HepG2 (cell line): ENCODE measurements around the gene FRMD4A.

Experiments
- ARNTL ChIP-seq: sonication (generic); formaldehyde crosslinking; IDR thresholded peaks from 2 replicates; pipeline ENCODE4 v1.4.0; 2020; ENCODE audit warnings: mild to moderate bottlenecking, missing genetic modification reagents
- CEBPB ChIP-seq: IDR thresholded peaks from 2 replicates; pipeline ENCODE4 v1.6.1; 2011; ENCODE audit warnings: low read depth, low read length, improper control_type of control experiment, borderline replicate concordance
- CTCF ChIP-seq: sonication (generic); formaldehyde crosslinking; IDR thresholded peaks from 2 replicates; pipeline ENCODE4 v1.5.0; 2020; ENCODE audit warnings: mild to moderate bottlenecking, missing genetic modification reagents, moderate library complexity
- EZH2 ChIP-seq: conservative IDR thresholded peaks from 2 replicates; pipeline ENCODE4 v1.6.1; 2012; ENCODE audit warnings: mild to moderate bottlenecking, low read depth, low read length, moderate library complexity
- HBP1 ChIP-seq: IDR thresholded peaks from 2 replicates; pipeline ENCODE4 v1.6.1; 2016; ENCODE audit warnings: low read depth, control low read depth
- MLX ChIP-seq: IDR thresholded peaks from 2 replicates; pipeline ENCODE4 v1.6.1; 2016
- MYC ChIP-seq: sonication (generic); formaldehyde crosslinking; IDR thresholded peaks from 2 replicates; pipeline ENCODE4 v1.9.0; 2021; ENCODE audit warnings: missing genetic modification reagents, borderline replicate concordance
- NCOR1 ChIP-seq: fragments of 200-600 bp; sonication (generic); IDR thresholded peaks from 2 replicates; pipeline ENCODE4 v1.7.0; 2017; ENCODE audit warnings: antibody characterized with exemption, low read length, borderline replicate concordance
- SMC3 ChIP-seq: IDR thresholded peaks from 2 replicates; pipeline ENCODE4 v1.6.1; 2011; ENCODE audit warnings: low read length, improper control_type of control experiment
- SNRNP70 ChIP-seq: fragments of 200-400 bp; formaldehyde crosslinking; IDR thresholded peaks from 2 replicates; pipeline ENCODE4 v1.6.1; 2017; ENCODE audit warnings: mild to moderate bottlenecking, low read depth, low read length, moderate library complexity
- SOX6 ChIP-seq, 2 experiments: fragments of 450-650 bp in 1 of 2; sonication (generic) in 1 of 2; formaldehyde crosslinking in 1 of 2; IDR thresholded peaks; 2 replicates each; pipeline versions ENCODE4 v1.4.0 to v1.6.1; 2017 to 2020; ENCODE audit warnings: antibody characterized with exemption in 1 of 2, mild to moderate bottlenecking in 1 of 2, missing genetic modification reagents in 1 of 2
- TFDP2 ChIP-seq: sonication (generic); formaldehyde crosslinking; IDR thresholded peaks from 2 replicates; pipeline ENCODE4 v1.4.0; 2020; ENCODE audit warnings: missing genetic modification reagents
- ZNF816 ChIP-seq: sonication (generic); formaldehyde crosslinking; IDR thresholded peaks from 2 replicates; pipeline ENCODE4 v1.8.0; 2022; ENCODE audit warnings: missing genetic modification reagents, mild to moderate bottlenecking, borderline replicate concordance

GRCh38 chr10:13806419-13806818 lies 524.3 kb downstream of the FRMD4A start:
- TF ChIP-seq ZNF816 (CRISPR knock-in tag) (no peak), CTCF (CRISPR knock-in tag) (no peak), MYC (CRISPR knock-in tag) (no peak), NCOR1 (no peak), ARNTL (no peak), TFDP2 (CRISPR knock-in tag) (no peak), EZH2 (no peak), CEBPB (no peak), SNRNP70 (no peak), HBP1 (CRISPR knock-in tag) (no peak), SMC3 (no peak), MLX (no peak), SOX6 (IDR thresholded peaks at IDR 0.05) (no peak), SOX6 (CRISPR knock-in tag; IDR thresholded peaks at IDR 0.05) (no peak)
